Keratinocyte (primary cell): ENCODE data around the gene SOS1. TPM values are rescaled to one million over a fixed set of nuclear protein-coding genes. Genes with fewer than 3 reads are reported as not detected.

Experiments used
- DNase-seq: peaks from one replicate; pipeline ENCODE4 v3.0.0-alpha.2; 2011; ENCODE audit warnings: low read depth, missing footprints, low spot score
- FAIRE-seq: peaks from 2 replicates; lab custom pipeline; 2011; peaks lifted over from hg19 to GRCh38; lab: Jason Lieb, UNC
- H2AFZ ChIP-seq: 2 replicates; pipeline ENCODE4 v1.6.0; 2012; ENCODE audit warnings: low read length, control low read depth, inconsistent platforms; ENCODE audit not compliant: control insufficient read depth
- H3K27ac ChIP-seq: 2 replicates; pipeline ENCODE4 v1.5.1; 2011; ENCODE audit warnings: low read length; ENCODE audit not compliant: control insufficient read depth, insufficient read depth
- H3K27me3 ChIP-seq: 3 replicates; pipeline ENCODE4 v1.6.0; 2011; ENCODE audit warnings: low read length; ENCODE audit not compliant: control insufficient read depth, insufficient read depth; ENCODE audit errors: extremely low read depth
- H3K36me3 ChIP-seq, 2 experiments: 2 replicates in 1 of 2; 3 replicates in 1 of 2; pipeline ENCODE4 v1.5.1; 2011; ENCODE audit warnings: low read length in 2 of 2, mild to moderate bottlenecking in 1 of 2; ENCODE audit not compliant: control insufficient read depth in 2 of 2, insufficient read depth in 2 of 2; ENCODE audit errors: extremely low read depth in 1 of 2
- H3K4me1 ChIP-seq: 3 replicates; pipeline ENCODE4 v1.5.1; 2011; ENCODE audit warnings: low read length; ENCODE audit not compliant: control insufficient read depth, insufficient read depth; ENCODE audit errors: extremely low read depth
- H3K4me2 ChIP-seq: 3 replicates; pipeline ENCODE4 v1.6.0; 2011; ENCODE audit warnings: low read depth, low read length; ENCODE audit not compliant: control insufficient read depth, insufficient read depth; ENCODE audit errors: extremely low read depth
- H3K4me3 ChIP-seq, 3 experiments: fragments of 200-600 bp in 1 of 3; sonication (generic) in 1 of 3; 2 replicates in 2 of 3; 3 replicates in 1 of 3; pipeline ENCODE4 v1.5.1; 2011 to 2016; ENCODE audit warnings: low read length in 3 of 3, mild to moderate bottlenecking in 3 of 3, control low read depth in 2 of 3, inconsistent platforms in 1 of 3, low read depth in 1 of 3, mixed read lengths in 1 of 3, mixed run types in 1 of 3, moderate library complexity in 1 of 3; ENCODE audit not compliant: control insufficient read depth in 2 of 3, insufficient read depth in 2 of 3; ENCODE audit errors: extremely low read depth in 1 of 3
- H3K79me2 ChIP-seq: 2 replicates; pipeline ENCODE4 v1.6.0; 2012; ENCODE audit warnings: low read length; ENCODE audit not compliant: control insufficient read depth, insufficient read depth
- H3K9ac ChIP-seq: 3 replicates; pipeline ENCODE4 v1.6.0; 2011; ENCODE audit warnings: low read length; ENCODE audit not compliant: control insufficient read depth, insufficient read depth; ENCODE audit errors: extremely low read depth
- H3K9me1 ChIP-seq: 3 replicates; pipeline ENCODE4 v1.6.0; 2011; ENCODE audit warnings: low read length; ENCODE audit not compliant: control insufficient read depth, insufficient read depth; ENCODE audit errors: extremely low read depth
- H3K9me3 ChIP-seq: 2 replicates; pipeline ENCODE4 v1.5.1; 2012; ENCODE audit warnings: low read depth, low read length; ENCODE audit not compliant: control insufficient read depth
- H4K20me1 ChIP-seq: 3 replicates; pipeline ENCODE4 v1.6.0; 2011; ENCODE audit warnings: low read length; ENCODE audit not compliant: control insufficient read depth, insufficient read depth; ENCODE audit errors: extremely low read depth
- CTCF ChIP-seq, 3 experiments: IDR thresholded peaks in 1 of 3; conservative IDR thresholded peaks in 1 of 3; optimal IDR thresholded peaks in 1 of 3; 2 replicates in 2 of 3; 3 replicates in 1 of 3; pipeline versions ENCODE3 to v1.5.1; 2011; ENCODE audit warnings: low read length in 3 of 3, mild to moderate bottlenecking in 3 of 3, moderate library complexity in 2 of 3, control low read depth in 1 of 3, inconsistent platforms in 1 of 3; ENCODE audit not compliant: insufficient read depth in 2 of 3; ENCODE audit errors: extremely low read depth in 1 of 3
- EZH2 ChIP-seq: IDR thresholded peaks from one replicate; pipeline ENCODE4 v1.6.1; 2012; ENCODE audit warnings: inconsistent platforms, mild to moderate bottlenecking, low read length, moderate library complexity
- dilution Hi-C: fragments of 300-500 bp; cut with MboI; formaldehyde crosslinking; loops from one replicate; pipeline ENCODE4 v1.7.0; 2020; ENCODE audit warnings: low sequenced_read_pairs; ENCODE audit not compliant: extremely low pct_ligation_motif_present
- polyA plus RNA-seq, 5 experiments: library from polyadenylated mRNA; depleted of rRNA in 3 of 5; stranded (reverse) in 3 of 5; stranded (forward) in 1 of 5; unstranded in 1 of 5; fragments of >200 nt; gene quantifications; 1 replicate in 1 of 5; 2 replicates in 3 of 5; 3 replicates in 1 of 5; pipeline versions ENCODE4 v1.2.1 to v1.2.3, GENCODE V29; 2011 to 2012; ENCODE audit warnings: missing spikeins in 2 of 5, low read depth in 1 of 5, low replicate concordance in 1 of 5

The SOS1 gene
- polyA plus RNA-seq, 1 donor (not counting 4 experiments of a cell fraction or from before 2014, with no cell fraction given) = 21.5 TPM

- no peak overlapping the region for H3K4me3 ChIP-seq
- H4K20me1 ChIP-seq = no peaks in the 10 kb centered on the region
- no peak for DNase-seq
- TF ChIP-seq CTCF (optimal IDR thresholded peaks at IDR 0.05 in 1 of 3, IDR thresholded peaks at IDR 0.05 in 1 of 3, conservative IDR thresholded peaks at IDR 0.05 in 1 of 3; ENCODE audit: extremely low read depth in 1 of 3, insufficient read depth in 2 of 3, low read length in 3 of 3) = no peak
- no peak for TF ChIP-seq EZH2
- H3K27ac ChIP-seq = no peak overlapping the region
- no peak overlapping the region for H2AFZ ChIP-seq
- no peaks in the 10 kb centered on the region for H3K9me3 ChIP-seq
- FAIRE-seq = no peak
- dilution Hi-C loops = no loop called here
- H3K36me3 ChIP-seq = no peaks in the 10 kb centered on the region
- no peaks in the 10 kb centered on the region for H3K4me1 ChIP-seq
- H3K79me2 ChIP-seq = no peaks in the 10 kb centered on the region
- H3K27me3 ChIP-seq = no peaks in the 10 kb centered on the region
- no peaks in the 10 kb centered on the region for H3K9me1 ChIP-seq
- H3K4me2 ChIP-seq = no peak overlapping the region
- H3K9ac ChIP-seq = no peak overlapping the region
Observed at GRCh38 chr2:39158351-39158750, 37.5 kb upstream of the SOS1 start.

DNA sequence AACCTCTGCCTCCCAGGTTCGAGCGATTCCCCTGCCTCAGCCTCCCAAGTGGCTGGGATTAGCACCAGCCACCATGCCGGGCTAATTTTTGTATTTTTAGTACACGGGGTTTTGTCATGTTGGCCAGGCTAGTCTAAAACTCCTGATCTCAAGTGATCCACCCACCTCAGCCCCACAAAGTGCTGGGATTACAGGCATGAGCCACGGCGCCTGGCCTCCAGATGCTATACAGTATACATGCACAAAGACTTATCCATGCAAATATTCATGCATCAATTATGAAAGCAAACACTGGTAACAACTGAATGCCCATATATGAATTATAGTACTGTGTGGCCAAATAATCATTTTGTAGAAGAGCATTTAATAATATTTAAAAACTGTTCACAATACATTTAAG, 36.0 kb upstream of the SOS1 start:
- Histone ChIP-seq H3K27ac (no peak overlapping the region), H3K4me2 (no peak overlapping the region), H3K9ac (no peak overlapping the region), H3K79me2 (no peaks in the 10 kb centered on the region), H3K4me1 (no peaks in the 10 kb centered on the region), H3K9me1 (no peaks in the 10 kb centered on the region), H4K20me1 (no peaks in the 10 kb centered on the region), H3K9me3 (no peaks in the 10 kb centered on the region), H3K4me3 (no peak overlapping the region), H3K27me3 (no peaks in the 10 kb centered on the region), H2AFZ (no peak overlapping the region), H3K36me3 (no peaks in the 10 kb centered on the region)
- FAIRE-seq = no peak
- no peak for DNase-seq
- dilution Hi-C loops = no loop called here
- TF ChIP-seq CTCF (optimal IDR thresholded peaks at IDR 0.05 in 1 of 3, IDR thresholded peaks at IDR 0.05 in 1 of 3, conservative IDR thresholded peaks at IDR 0.05 in 1 of 3; ENCODE audit: extremely low read depth in 1 of 3, insufficient read depth in 2 of 3, low read length in 3 of 3) (no peak), EZH2 (no peak)
